Stomach (tissue), 9 donors: ENCODE data around the gene TXLNB. TPM values are rescaled to one million over a fixed set of nuclear protein-coding genes. Genes with fewer than 3 reads are reported as not detected.

ENCODE experiments used
- DNase-seq, 2 donors: peaks; one replicate each; pipeline versions ENCODE4 v3.0.0 to v3.0.0-alpha.2; 2013 to 2019
- H3K27ac ChIP-seq, 5 donors: fragments of 200-600 bp in 4 of 5; sonication (generic) in 4 of 5; one replicate each; pipeline ENCODE4 v1.5.1; 2013 to 2019; ENCODE audit warnings: mild to moderate bottlenecking in 1 of 5, moderate library complexity in 1 of 5
- H3K27me3 ChIP-seq, 3 donors: fragments of 200-600 bp; sonication (generic); one replicate each; pipeline ENCODE4 v1.5.1; 2017 to 2019; ENCODE audit warnings: mixed run types in 1 of 3
- H3K36me3 ChIP-seq, 4 donors: fragments of 200-600 bp; sonication (generic); 1 replicate in 3 of 4; 2 replicates in 1 of 4; pipeline ENCODE4 v1.5.1; 2016 to 2019
- H3K4me1 ChIP-seq, 4 donors: fragments of 200-600 bp; sonication (generic); one replicate each; pipeline ENCODE4 v1.5.1; 2016 to 2019
- H3K4me3 ChIP-seq, 4 donors: fragments of 200-600 bp; sonication (generic) in 3 of 4; one replicate each; pipeline ENCODE4 v1.5.1; 2016 to 2019; ENCODE audit warnings: mild to moderate bottlenecking in 1 of 4
- H3K9me3 ChIP-seq, 4 donors: fragments of 200-600 bp; sonication (generic); one replicate each; pipeline ENCODE4 v1.5.1; 2016 to 2019
- EP300 ChIP-seq: sonication (generic); formaldehyde crosslinking; IDR thresholded peaks from one replicate; pipeline ENCODE4 v1.6.1; 2017; ENCODE audit warnings: antibody characterized with exemption
- POLR2A ChIP-seq, 4 donors: fragments of 450-650 bp; IDR thresholded peaks; one replicate each; pipeline ENCODE4 v1.6.1; 2016; ENCODE audit warnings: antibody characterized with exemption in 4 of 4, control low read depth in 2 of 4, mild to moderate bottlenecking in 1 of 4, moderate library complexity in 1 of 4
- POLR2AphosphoS5 ChIP-seq, 3 donors: sonication (generic); formaldehyde crosslinking; IDR thresholded peaks; one replicate each; pipeline ENCODE4 v1.6.1; 2016; ENCODE audit warnings: antibody characterized with exemption in 3 of 3
- WGBS, 5 donors: extraction: QIAGEN DNeasy Blood & Tissue Kit in 3 of 5; methylation state at CpG; one replicate each; pipeline versions ENCODE4 v1.1.5 to v1.1.7; 2013 to 2018; 5-methylcytosine and 5-hydroxymethylcytosine counted together
- intact Hi-C: fragments of 100-400 bp; cut with DNase I; formaldehyde crosslinking; loops from one replicate; pipeline ENCODE4 v1.15.1; 2023; ENCODE audit warnings: low total_unique reads
- polyA plus RNA-seq, 3 donors: library from polyadenylated mRNA; stranded (reverse); fragments of 200-250 nt; gene quantifications; one replicate each; pipeline ENCODE4 v1.2.3, GENCODE V29; 2013
- total RNA-seq, 5 donors: library from RNA; depleted of rRNA; stranded (reverse); fragments of >200 nt; gene quantifications; one replicate each; pipeline versions ENCODE4 v1.1.0 to v1.2.3, GENCODE V29; 2014 to 2016
- TF ChIP-seq, protein P1 (sequence below), 7 experiments: fragments of 450-650 bp in 4 of 7; fragments of 200-600 bp in 3 of 7; sonication (generic) in 3 of 7; IDR thresholded peaks; one replicate each; pipeline ENCODE4 v1.5.1; 2016 to 2019; ENCODE audit warnings: antibody characterized with exemption in 7 of 7, control low read depth in 2 of 7, mild to moderate bottlenecking in 1 of 7
- donor health status: healthy with polysubstance abuse.
- donor health status: Bipolar disorder and iron deficiency.
- donor health status: healthy.

Gene TXLNB
- total and polyA plus RNA-seq, 8 donors, result 0.15 to 1.5 (median 0.61) TPM; not detected in 3

DNA sequence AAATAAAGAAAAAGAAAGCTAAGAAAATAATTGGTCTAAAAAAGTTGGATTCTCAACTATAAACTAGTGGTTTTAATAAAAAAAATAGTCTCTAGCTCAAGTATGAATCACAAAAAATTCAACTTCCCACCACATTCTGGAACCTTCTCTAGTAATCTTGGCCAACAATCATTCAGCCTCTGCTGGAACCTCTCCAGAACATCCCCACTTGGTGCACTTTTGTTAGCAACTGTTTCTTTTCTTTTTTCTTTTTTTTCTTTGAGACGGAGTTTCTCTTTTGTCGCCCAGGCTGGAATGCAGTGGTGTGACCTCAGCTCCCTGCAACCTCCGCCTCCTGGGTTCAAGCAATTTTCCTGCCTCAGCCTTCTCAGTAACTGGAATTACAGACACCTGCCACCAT, 35.7 kb downstream of the TXLNB start:
- H3K27ac ChIP-seq, result no peak overlapping the region
- 69 to 90% (median 78%) methylated on average over 3 of the region's 3 CpGs for WGBS, 5 donors

GRCh38 chr6:139254196-139254595, 37.6 kb downstream of the TXLNB start:
- Histone ChIP-seq H3K27ac (no peak overlapping the region), H3K27me3 (no peaks in the 10 kb centered on the region), H3K9me3 (no peaks in the 10 kb centered on the region), H3K36me3 (no peaks in the 10 kb centered on the region), H3K4me3 (no peak overlapping the region), H3K4me1 (peaks cover 0 to 27% (median 13%) of the 10 kb centered on the region in 4 donors)
- TF ChIP-seq POLR2A (IDR thresholded peaks at IDR 0.05) (no peak), EP300 (no peak), POLR2AphosphoS5 (IDR thresholded peaks at IDR 0.05) (no peak)
- TF ChIP-seq, protein P1, sequence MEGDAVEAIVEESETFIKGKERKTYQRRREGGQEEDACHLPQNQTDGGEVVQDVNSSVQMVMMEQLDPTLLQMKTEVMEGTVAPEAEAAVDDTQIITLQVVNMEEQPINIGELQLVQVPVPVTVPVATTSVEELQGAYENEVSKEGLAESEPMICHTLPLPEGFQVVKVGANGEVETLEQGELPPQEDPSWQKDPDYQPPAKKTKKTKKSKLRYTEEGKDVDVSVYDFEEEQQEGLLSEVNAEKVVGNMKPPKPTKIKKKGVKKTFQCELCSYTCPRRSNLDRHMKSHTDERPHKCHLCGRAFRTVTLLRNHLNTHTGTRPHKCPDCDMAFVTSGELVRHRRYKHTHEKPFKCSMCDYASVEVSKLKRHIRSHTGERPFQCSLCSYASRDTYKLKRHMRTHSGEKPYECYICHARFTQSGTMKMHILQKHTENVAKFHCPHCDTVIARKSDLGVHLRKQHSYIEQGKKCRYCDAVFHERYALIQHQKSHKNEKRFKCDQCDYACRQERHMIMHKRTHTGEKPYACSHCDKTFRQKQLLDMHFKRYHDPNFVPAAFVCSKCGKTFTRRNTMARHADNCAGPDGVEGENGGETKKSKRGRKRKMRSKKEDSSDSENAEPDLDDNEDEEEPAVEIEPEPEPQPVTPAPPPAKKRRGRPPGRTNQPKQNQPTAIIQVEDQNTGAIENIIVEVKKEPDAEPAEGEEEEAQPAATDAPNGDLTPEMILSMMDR (IDR thresholded peaks at IDR 0.05), result no peak
- WGBS, 5 donors, result 29 to 56% (median 52%) methylated on average over 2 of the region's 2 CpGs
- intact Hi-C loops, result no loop called here
- DNase-seq, result no peak

More for the DNA sequence above, 35.7 kb downstream of the TXLNB start:
- Histone ChIP-seq H3K36me3 (no peaks in the 10 kb centered on the region), H3K4me3 (no peak overlapping the region), H3K9me3 (no peaks in the 10 kb centered on the region), H3K27me3 (no peaks in the 10 kb centered on the region), H3K4me1 (peaks cover 0 to 14% (median 5%) of the 10 kb centered on the region in 4 donors)
- TF ChIP-seq POLR2A (IDR thresholded peaks at IDR 0.05) (no peak), POLR2AphosphoS5 (IDR thresholded peaks at IDR 0.05) (no peak), EP300 (no peak)
- TF ChIP-seq, protein P1 (IDR thresholded peaks at IDR 0.05), result no peak
- DNase-seq, result peak in 1 of 2 donors; percentile 66
- intact Hi-C loops, result no loop called here

DNA sequence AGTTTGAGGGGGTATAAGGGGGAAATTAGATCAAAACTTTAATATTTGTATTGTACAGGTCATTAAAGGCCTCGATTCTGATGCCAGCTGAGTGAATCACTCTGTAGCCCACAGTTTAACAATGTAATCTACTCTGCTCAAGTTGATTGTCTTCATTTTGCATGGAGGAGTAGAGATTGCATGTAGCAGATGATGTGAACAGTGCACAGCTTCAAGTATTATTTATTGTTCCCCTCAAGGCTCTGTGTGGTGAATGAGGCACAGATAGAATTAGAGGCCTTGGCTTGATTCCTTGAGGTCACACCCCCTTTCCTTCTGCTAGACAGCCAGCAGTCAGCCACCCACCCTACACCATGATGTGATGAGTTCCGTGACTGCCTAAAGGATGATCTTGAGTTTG, 38.1 kb downstream of the TXLNB start:
- TF ChIP-seq POLR2A (IDR thresholded peaks at IDR 0.05), result no peak
- TF ChIP-seq, protein P1 (IDR thresholded peaks at IDR 0.05), result no peak
- TF ChIP-seq EP300, result no peak
- no peak for TF ChIP-seq POLR2AphosphoS5 (IDR thresholded peaks at IDR 0.05)
- Histone ChIP-seq H3K4me1 (peaks cover 0 to 31% (median 13%) of the 10 kb centered on the region in 4 donors), H3K4me3 (no peak overlapping the region), H3K9me3 (no peaks in the 10 kb centered on the region), H3K27ac (no peak overlapping the region), H3K27me3 (no peaks in the 10 kb centered on the region), H3K36me3 (no peaks in the 10 kb centered on the region)
- DNase-seq, result no peak
- 65 to 73% (median 69%) methylated on average over 2 of the region's 2 CpGs for WGBS, 5 donors
- intact Hi-C loops, result no loop called here

GRCh38 chr6:139251691-139252390, 40.0 kb downstream of the TXLNB start:
- intact Hi-C loops, result no loop called here
- no peak overlapping the region for H3K4me3 ChIP-seq
- no peaks in the 10 kb centered on the region for H3K9me3 ChIP-seq
- H3K27me3 ChIP-seq, result no peaks in the 10 kb centered on the region
- no peaks in the 10 kb centered on the region for H3K36me3 ChIP-seq
- TF ChIP-seq, protein P1 (IDR thresholded peaks at IDR 0.05), result no peak
- TF ChIP-seq EP300, result no peak
- TF ChIP-seq POLR2AphosphoS5 (IDR thresholded peaks at IDR 0.05), result no peak
- no peak for TF ChIP-seq POLR2A (IDR thresholded peaks at IDR 0.05)
- peaks cover 0 to 36% (median 15%) of the 10 kb centered on the region in 4 donors for H3K4me1 ChIP-seq
- peak overlapping the region in 2 of 5 donors; percentile 35 to 52 for H3K27ac ChIP-seq
- no peak for DNase-seq
- WGBS, 5 donors, result 83 to 94% (median 86%) methylated on average over 4 of the region's 4 CpGs
